HepG2 (cell line): ENCODE measurements around the gene PAXX. TPM values are rescaled to one million over a fixed set of nuclear protein-coding genes. Genes with fewer than 3 reads are reported as not detected.
A peak's percentile ranks its signal among the peaks of the same experiment; 100 is the strongest.

Experiments
- ATF7 ChIP-seq, 2 experiments: fragments of 450-650 bp in 1 of 2; sonication (generic) in 1 of 2; formaldehyde crosslinking in 1 of 2; IDR thresholded peaks; 2 replicates each; pipeline versions ENCODE4 v1.4.0 to v1.6.1; 2016 to 2020; ENCODE audit warnings: antibody characterized with exemption in 1 of 2, mild to moderate bottlenecking in 1 of 2, missing genetic modification reagents in 1 of 2
- DR1 ChIP-seq: sonication (generic); formaldehyde crosslinking; IDR thresholded peaks from 2 replicates; pipeline ENCODE4 v1.8.0; 2021; ENCODE audit warnings: mild to moderate bottlenecking, missing genetic modification reagents, inconsistent platforms
- EHMT2 ChIP-seq: fragments of 200-600 bp; sonication (generic); IDR thresholded peaks from 2 replicates; pipeline ENCODE4 v1.7.0; 2017; ENCODE audit warnings: antibody characterized with exemption, low read depth, low read length, borderline replicate concordance
- FOSL2 ChIP-seq: sonication (generic); formaldehyde crosslinking; IDR thresholded peaks from 2 replicates; pipeline ENCODE4 v1.4.0; 2020; ENCODE audit warnings: missing genetic modification reagents
- HDAC1 ChIP-seq: sonication (generic); formaldehyde crosslinking; IDR thresholded peaks from 2 replicates; pipeline ENCODE4 v1.5.1; 2020; ENCODE audit warnings: mild to moderate bottlenecking, missing genetic modification reagents
- HNF4A ChIP-seq: sonication (generic); formaldehyde crosslinking; IDR thresholded peaks from 2 replicates; pipeline ENCODE4 v1.4.0; 2020; ENCODE audit warnings: missing genetic modification reagents
- KLF15 ChIP-seq: sonication (generic); formaldehyde crosslinking; IDR thresholded peaks from 2 replicates; pipeline ENCODE4 v1.8.1; 2023; ENCODE audit warnings: borderline replicate concordance, mild to moderate bottlenecking, inconsistent platforms, missing genetic modification reagents, mixed read lengths
- MIER2 ChIP-seq: IDR thresholded peaks from 2 replicates; pipeline ENCODE4 v1.6.1; 2016; ENCODE audit warnings: missing biosample characterization, missing genetic modification reagents
- MZF1 ChIP-seq: sonication (generic); formaldehyde crosslinking; IDR thresholded peaks from 2 replicates; pipeline ENCODE4 v1.8.1; 2023; ENCODE audit warnings: mild to moderate bottlenecking, missing genetic modification reagents, borderline replicate concordance
- PBX3 ChIP-seq: sonication (generic); formaldehyde crosslinking; IDR thresholded peaks from 2 replicates; pipeline ENCODE4 v1.8.1; 2023; ENCODE audit warnings: missing genetic modification reagents, inconsistent platforms, borderline replicate concordance
- POLR2G ChIP-seq: fragments of 200-400 bp; formaldehyde crosslinking; IDR thresholded peaks from 2 replicates; pipeline ENCODE4 v1.6.1; 2018; ENCODE audit warnings: mild to moderate bottlenecking, low read depth, low read length, moderate library complexity
- PRDM10 ChIP-seq: sonication (generic); formaldehyde crosslinking; IDR thresholded peaks from 2 replicates; pipeline ENCODE4 v1.4.0; 2020; ENCODE audit warnings: low read depth, missing genetic modification reagents
- SP5 ChIP-seq: IDR thresholded peaks from 2 replicates; pipeline ENCODE4 v1.6.1; 2016; ENCODE audit warnings: low read depth, borderline replicate concordance
- SYNCRIP ChIP-seq: fragments of 200-400 bp; formaldehyde crosslinking; IDR thresholded peaks from 2 replicates; pipeline ENCODE4 v1.6.1; 2018; ENCODE audit warnings: mild to moderate bottlenecking, low read depth, low read length; ENCODE audit not compliant: insufficient read depth
- ZNF160 ChIP-seq: sonication (generic); formaldehyde crosslinking; IDR thresholded peaks from 2 replicates; pipeline ENCODE4 v1.8.0; 2022; ENCODE audit warnings: mild to moderate bottlenecking, inconsistent platforms, missing genetic modification reagents
- ZNF350 ChIP-seq: sonication (generic); formaldehyde crosslinking; IDR thresholded peaks from 2 replicates; pipeline ENCODE4 v1.4.0; 2020; ENCODE audit warnings: mild to moderate bottlenecking, low read depth, missing genetic modification reagents, borderline replicate concordance
- polyA plus RNA-seq, 8 experiments: library from polyadenylated mRNA; depleted of rRNA in 3 of 8; stranded (reverse) in 7 of 8; unstranded in 1 of 8; fragments of >200 nt; fragmentation: Illumina TruSeq in 4 of 8; extraction: Trizol in 4 of 8; gene quantifications; 2 replicates each; pipeline versions ENCODE4 v1.2.1 to v1.2.3, GENCODE V29; 2011 to 2016; ENCODE audit warnings: low read depth in 4 of 8, missing spikeins in 1 of 8, mixed read lengths in 1 of 8; ENCODE audit not compliant: insufficient read depth in 1 of 8
- total RNA-seq, 5 experiments: library from RNA; depleted of rRNA; stranded (reverse); fragments of >200 nt; fragmentation: Illumina TruSeq; extraction: Trizol; gene quantifications; 2 replicates each; pipeline ENCODE4 v1.2.3, GENCODE V29; 2016; ENCODE audit warnings: low read depth in 1 of 5
- TF ChIP-seq, protein P1 (sequence below): sonication (generic); formaldehyde crosslinking; conservative IDR thresholded peaks from 2 replicates; pipeline ENCODE4 v1.5.0; 2020; ENCODE audit warnings: missing genetic modification reagents
- TF ChIP-seq, protein P2 (sequence below): sonication (generic); formaldehyde crosslinking; IDR thresholded peaks from 2 replicates; pipeline ENCODE4 v1.4.0; 2020; ENCODE audit warnings: missing genetic modification reagents

The PAXX gene
- total and polyA plus RNA-seq, 2 of the 13 experiments (the other 11 are each of a cell fraction or from before 2014, with no cell fraction given): 14.0 to 31.9 TPM

DNA sequence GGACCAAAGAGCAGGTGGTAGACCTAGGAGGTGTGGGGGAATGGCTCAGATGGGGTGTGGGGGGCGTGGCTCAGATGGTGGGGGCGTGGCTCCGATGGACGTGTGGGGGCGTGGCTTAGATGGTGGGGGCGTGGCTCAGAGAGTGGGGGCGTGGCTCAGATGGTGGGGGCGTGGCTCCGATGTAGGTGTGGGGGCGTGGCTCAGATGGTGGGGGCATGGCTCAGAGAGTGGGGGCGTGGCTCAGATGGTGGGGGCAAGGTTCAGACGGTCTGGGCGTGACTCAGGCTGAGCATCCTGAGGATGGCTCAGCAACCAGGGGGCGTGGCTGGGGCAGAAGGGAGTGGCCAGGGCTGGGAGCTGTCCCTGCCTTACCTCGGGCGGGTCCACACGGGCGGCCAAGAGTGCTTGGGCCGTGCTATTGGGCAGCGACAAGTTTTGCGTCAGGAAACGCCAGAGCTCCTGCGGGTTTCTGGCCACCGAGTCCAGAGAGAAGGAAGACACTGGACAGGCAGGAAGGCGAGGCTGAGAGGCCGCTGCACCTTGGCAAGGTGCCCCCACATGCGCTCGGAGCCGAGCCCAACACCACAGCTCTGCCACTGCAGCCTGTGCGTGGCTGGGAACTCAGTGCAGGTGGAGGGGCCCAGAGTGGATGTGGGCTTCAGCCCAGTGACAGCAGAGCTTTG, 29.9 kb downstream of the PAXX start (continued):
- no peak for TF ChIP-seq PRDM10 (CRISPR knock-in tag)
- TF ChIP-seq SP5: peak; percentile 71; the same call in 1 of the 2 replicates
- TF ChIP-seq PBX3 (CRISPR knock-in tag): no peak
- no peak for TF ChIP-seq ZNF350 (CRISPR knock-in tag)
- TF ChIP-seq SYNCRIP: no peak
- TF ChIP-seq ZNF160 (CRISPR knock-in tag): no peak
- TF ChIP-seq KLF15 (CRISPR knock-in tag): no peak
- TF ChIP-seq DR1 (CRISPR knock-in tag): peak; percentile 84; the same call in 1 of the 2 replicates
- TF ChIP-seq FOSL2 (CRISPR knock-in tag): peak; percentile 61
- no peak for TF ChIP-seq ATF7 (IDR thresholded peaks at IDR 0.05)
- no peak for TF ChIP-seq ATF7 (CRISPR knock-in tag; IDR thresholded peaks at IDR 0.05)
- TF ChIP-seq, protein P1, sequence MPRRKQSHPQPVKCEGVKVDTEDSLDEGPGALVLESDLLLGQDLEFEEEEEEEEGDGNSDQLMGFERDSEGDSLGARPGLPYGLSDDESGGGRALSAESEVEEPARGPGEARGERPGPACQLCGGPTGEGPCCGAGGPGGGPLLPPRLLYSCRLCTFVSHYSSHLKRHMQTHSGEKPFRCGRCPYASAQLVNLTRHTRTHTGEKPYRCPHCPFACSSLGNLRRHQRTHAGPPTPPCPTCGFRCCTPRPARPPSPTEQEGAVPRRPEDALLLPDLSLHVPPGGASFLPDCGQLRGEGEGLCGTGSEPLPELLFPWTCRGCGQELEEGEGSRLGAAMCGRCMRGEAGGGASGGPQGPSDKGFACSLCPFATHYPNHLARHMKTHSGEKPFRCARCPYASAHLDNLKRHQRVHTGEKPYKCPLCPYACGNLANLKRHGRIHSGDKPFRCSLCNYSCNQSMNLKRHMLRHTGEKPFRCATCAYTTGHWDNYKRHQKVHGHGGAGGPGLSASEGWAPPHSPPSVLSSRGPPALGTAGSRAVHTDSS (CRISPR knock-in tag): no peak
- TF ChIP-seq MZF1 (CRISPR knock-in tag): 0 out of 2 replicates have a peak, but pooled peaks have one; percentile 38
- TF ChIP-seq HDAC1 (CRISPR knock-in tag): no peak
- no peak for TF ChIP-seq MIER2
- no peak for TF ChIP-seq POLR2G
- TF ChIP-seq EHMT2: no peak
- TF ChIP-seq HNF4A (CRISPR knock-in tag): 0 out of 2 replicates have a peak, but pooled peaks have one; percentile 17
- TF ChIP-seq, protein P2, sequence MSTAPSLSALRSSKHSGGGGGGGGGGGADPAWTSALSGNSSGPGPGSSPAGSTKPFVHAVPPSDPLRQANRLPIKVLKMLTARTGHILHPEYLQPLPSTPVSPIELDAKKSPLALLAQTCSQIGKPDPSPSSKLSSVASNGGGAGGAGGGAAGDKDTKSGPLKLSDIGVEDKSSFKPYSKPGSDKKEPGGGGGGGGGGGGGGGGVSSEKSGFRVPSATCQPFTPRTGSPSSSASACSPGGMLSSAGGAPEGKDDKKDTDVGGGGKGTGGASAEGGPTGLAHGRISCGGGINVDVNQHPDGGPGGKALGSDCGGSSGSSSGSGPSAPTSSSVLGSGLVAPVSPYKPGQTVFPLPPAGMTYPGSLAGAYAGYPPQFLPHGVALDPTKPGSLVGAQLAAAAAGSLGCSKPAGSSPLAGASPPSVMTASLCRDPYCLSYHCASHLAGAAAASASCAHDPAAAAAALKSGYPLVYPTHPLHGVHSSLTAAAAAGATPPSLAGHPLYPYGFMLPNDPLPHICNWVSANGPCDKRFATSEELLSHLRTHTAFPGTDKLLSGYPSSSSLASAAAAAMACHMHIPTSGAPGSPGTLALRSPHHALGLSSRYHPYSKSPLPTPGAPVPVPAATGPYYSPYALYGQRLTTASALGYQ (CRISPR knock-in tag): no peak
